ENCODE measurements around the gene SAMM50.

SAMM50 gene

DNA sequence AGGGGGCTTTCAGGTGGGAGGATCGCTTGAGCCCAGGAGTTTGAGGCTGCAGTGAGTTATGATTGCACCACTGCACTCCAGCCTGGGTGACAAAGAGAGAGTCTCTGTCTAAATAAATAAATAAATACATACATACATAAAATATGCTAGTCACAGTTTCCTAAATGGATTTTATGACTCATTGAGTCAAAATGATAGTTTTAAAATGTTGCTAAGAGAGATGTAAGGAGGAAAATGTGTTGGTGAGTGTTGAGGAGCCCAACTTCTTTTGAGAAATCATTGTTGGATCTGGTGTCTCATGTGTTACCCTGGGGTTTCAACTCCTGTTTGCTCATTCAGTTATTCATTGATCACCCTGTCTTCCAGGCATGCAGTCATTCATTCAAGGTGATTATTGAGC lies 89.9 kb downstream of the SAMM50 start:
- no peak overlapping the region for H3K4me3 ChIP-seq (ENCODE audit: low read depth, low read length)
- TF ChIP-seq, protein P1, sequence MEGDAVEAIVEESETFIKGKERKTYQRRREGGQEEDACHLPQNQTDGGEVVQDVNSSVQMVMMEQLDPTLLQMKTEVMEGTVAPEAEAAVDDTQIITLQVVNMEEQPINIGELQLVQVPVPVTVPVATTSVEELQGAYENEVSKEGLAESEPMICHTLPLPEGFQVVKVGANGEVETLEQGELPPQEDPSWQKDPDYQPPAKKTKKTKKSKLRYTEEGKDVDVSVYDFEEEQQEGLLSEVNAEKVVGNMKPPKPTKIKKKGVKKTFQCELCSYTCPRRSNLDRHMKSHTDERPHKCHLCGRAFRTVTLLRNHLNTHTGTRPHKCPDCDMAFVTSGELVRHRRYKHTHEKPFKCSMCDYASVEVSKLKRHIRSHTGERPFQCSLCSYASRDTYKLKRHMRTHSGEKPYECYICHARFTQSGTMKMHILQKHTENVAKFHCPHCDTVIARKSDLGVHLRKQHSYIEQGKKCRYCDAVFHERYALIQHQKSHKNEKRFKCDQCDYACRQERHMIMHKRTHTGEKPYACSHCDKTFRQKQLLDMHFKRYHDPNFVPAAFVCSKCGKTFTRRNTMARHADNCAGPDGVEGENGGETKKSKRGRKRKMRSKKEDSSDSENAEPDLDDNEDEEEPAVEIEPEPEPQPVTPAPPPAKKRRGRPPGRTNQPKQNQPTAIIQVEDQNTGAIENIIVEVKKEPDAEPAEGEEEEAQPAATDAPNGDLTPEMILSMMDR (IDR thresholded peaks at IDR 0.05; ENCODE audit: borderline replicate concordance, insufficient read depth, low read depth, low read length) = no peak

All from GM12875 (cell line).